Kidney epithelial cell (primary cell): ENCODE data around the gene CYREN. TPM values are rescaled to one million over a fixed set of nuclear protein-coding genes. Genes with fewer than 3 reads are reported as not detected.
"Not testable (repeated sequence)": the region's sequence is repeated elsewhere in the genome, so short reads cannot be mapped to it uniquely, and the experiment has no call there.

Source experiments
- DNase-seq: peaks from one replicate; pipeline ENCODE4 v3.0.0-alpha.2; 2010; ENCODE audit warnings: low read depth
- H3K27me3 ChIP-seq: 2 replicates; pipeline ENCODE4 v1.6.0; 2011; ENCODE audit warnings: low read length; ENCODE audit not compliant: control insufficient read depth, insufficient read depth
- H3K36me3 ChIP-seq: 2 replicates; pipeline ENCODE4 v1.5.1; 2011; ENCODE audit warnings: low read length; ENCODE audit not compliant: control insufficient read depth, insufficient read depth
- H3K4me3 ChIP-seq: 2 replicates; pipeline ENCODE4 v1.5.1; 2011; ENCODE audit warnings: low read depth, mild to moderate bottlenecking, control low read depth, low read length
- total RNA-seq: library from RNA; depleted of rRNA; stranded (reverse); fragments of >200 nt; gene quantifications from 2 replicates; pipeline ENCODE4 v1.2.3, GENCODE V29; 2015
- TF ChIP-seq, protein P1 (sequence below): IDR thresholded peaks from 2 replicates; pipeline ENCODE4 v1.5.1; 2011; ENCODE audit warnings: mild to moderate bottlenecking, moderate library complexity, low read length, control low read depth, inconsistent platforms; ENCODE audit not compliant: insufficient read depth, poor library complexity, severe bottlenecking

The CYREN gene, protein sequence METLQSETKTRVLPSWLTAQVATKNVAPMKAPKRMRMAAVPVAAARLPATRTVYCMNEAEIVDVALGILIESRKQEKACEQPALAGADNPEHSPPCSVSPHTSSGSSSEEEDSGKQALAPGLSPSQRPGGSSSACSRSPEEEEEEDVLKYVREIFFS
- total RNA-seq, result 74.2 and 76.5 TPM in 2 replicates

DNA sequence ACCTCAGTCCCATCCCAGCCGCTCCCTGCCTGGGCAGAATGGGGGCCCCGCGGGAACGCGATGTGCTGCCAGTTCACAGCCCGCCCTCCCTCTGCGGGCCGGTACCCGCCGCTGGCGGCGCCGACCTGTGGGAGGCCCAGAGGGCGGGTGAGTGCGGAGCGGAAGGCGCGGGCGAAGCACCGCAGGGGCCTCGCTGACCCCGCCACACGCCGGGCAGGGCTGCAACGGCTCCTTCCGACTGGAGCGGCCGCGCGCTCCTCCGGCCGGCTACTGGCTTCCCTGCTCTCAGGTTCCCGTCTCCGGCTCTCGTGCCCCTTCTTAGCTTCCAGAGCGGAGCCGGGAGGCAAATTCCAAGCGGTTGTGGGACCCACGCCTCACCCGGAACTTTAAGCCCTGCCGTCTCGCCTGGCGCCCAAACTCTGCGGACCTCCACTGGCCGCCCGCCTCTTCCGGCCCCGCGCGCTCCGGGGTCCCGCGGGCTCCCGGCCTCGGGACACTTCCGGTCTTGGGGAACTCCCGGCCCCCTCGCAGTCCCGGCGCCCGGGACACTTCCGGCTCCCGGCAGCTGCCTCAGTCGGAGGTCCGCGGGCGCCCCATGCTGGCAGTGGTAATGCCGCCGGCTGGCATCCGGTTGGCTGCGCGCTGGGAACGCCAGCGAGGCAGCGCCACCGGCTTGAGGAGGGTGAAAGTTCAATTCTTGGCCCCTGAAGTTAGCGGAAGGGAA lies at the start of gene CYREN:
CYREN (minus strand) TSS at position 434 of the 724 bp plus-strand sequence. CDS start 1,785 bp downstream, outside the sequence.
- Histone ChIP-seq H3K4me3 (peak within 1 kb of the TSS; percentile 91), H3K36me3 (no peaks in the 10 kb centered on the region), H3K27me3 (no peaks in the 10 kb centered on the region)
- TF ChIP-seq, protein P1, sequence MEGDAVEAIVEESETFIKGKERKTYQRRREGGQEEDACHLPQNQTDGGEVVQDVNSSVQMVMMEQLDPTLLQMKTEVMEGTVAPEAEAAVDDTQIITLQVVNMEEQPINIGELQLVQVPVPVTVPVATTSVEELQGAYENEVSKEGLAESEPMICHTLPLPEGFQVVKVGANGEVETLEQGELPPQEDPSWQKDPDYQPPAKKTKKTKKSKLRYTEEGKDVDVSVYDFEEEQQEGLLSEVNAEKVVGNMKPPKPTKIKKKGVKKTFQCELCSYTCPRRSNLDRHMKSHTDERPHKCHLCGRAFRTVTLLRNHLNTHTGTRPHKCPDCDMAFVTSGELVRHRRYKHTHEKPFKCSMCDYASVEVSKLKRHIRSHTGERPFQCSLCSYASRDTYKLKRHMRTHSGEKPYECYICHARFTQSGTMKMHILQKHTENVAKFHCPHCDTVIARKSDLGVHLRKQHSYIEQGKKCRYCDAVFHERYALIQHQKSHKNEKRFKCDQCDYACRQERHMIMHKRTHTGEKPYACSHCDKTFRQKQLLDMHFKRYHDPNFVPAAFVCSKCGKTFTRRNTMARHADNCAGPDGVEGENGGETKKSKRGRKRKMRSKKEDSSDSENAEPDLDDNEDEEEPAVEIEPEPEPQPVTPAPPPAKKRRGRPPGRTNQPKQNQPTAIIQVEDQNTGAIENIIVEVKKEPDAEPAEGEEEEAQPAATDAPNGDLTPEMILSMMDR, result peak; percentile 71
- DNase-seq, result peak; percentile 75

DNA sequence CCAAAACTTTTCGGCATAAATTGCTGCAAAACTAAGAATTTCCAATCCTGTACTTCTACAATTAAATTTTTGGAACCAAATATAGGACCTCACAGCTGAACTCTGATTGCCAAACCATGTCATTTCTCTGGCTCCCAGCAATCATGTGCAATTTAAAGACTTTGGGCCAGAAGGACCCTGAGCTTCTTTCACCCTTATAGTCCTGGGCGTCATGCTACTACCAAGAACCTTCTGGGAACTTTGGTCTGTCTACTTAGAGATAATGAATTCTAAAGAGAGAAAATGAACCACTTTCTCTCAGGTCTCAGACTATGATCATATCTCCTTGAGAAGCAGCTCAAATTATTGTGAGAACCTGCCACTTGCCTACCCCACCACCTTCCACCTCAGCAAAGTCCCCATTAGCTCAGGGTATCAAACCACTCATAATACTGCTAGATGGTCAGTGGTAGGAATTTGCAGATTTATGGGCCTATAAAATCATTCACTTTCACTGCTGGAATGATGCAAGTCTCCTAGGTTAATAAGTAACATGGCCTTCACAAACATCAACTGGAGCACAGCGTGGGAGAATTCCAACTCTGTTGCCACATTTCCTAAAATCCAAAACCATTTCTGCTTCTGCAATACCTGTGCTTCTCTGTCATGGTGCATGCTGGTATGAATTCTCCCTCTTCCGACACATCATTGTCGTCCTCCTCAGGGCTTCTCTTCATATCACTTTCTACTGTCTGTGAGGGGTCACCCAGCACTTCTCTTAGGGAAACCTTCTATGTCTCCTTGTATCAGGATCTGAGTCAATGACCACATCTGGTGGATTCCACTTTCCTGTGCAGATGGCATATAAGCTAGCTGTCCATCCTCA lies 47.4 kb upstream of the CYREN start:
- Histone ChIP-seq H3K27me3 (no peaks in the 10 kb centered on the region), H3K36me3 (no peaks in the 10 kb centered on the region), H3K4me3 (no peak overlapping the region)
- TF ChIP-seq, protein P1, result no peak
- peak; percentile 82 for DNase-seq

DNA sequence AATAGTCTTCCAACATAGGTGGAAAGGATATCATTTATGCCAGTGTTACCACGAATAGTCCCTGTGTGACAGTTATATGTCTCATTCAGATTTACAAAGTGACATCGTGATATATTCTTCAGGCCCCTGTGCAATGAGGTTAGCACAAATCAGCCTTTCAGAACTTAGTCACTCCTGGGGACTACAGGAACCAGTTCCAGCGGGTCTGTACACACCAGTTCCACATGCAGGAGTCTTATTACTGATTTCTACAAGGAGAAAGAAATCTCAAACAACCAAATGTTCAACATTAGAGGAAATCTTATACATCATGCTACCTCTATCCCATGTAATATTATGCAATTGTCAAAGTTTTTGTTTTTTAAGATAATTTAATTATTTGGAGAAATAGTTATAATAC lies 45.2 kb upstream of the CYREN start:
- H3K36me3 ChIP-seq, result no peaks in the 10 kb centered on the region
- no peak overlapping the region for H3K4me3 ChIP-seq
- TF ChIP-seq, protein P1, result no peak
- H3K27me3 ChIP-seq, result no peaks in the 10 kb centered on the region
- no peak for DNase-seq

DNA sequence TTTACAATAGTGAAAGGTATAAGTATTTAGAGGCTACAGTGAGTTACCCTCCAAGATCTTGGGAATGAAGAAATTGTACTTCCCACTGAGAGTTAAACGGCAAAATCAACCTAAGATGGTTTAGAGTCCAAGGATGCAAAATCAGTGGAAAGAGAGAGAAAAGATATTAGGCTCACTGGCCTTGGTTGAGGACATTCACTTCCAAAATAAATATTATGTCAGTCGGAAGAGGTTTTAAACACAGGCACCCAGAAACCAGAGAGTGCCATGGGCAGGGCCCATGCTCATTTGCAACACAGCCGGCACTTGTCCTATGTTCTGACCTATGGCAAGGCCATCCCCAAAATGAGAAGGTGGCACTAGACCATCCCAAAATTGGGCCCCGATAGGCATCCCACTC lies 44.7 kb upstream of the CYREN start:
- TF ChIP-seq, protein P1, result no peak

DNA sequence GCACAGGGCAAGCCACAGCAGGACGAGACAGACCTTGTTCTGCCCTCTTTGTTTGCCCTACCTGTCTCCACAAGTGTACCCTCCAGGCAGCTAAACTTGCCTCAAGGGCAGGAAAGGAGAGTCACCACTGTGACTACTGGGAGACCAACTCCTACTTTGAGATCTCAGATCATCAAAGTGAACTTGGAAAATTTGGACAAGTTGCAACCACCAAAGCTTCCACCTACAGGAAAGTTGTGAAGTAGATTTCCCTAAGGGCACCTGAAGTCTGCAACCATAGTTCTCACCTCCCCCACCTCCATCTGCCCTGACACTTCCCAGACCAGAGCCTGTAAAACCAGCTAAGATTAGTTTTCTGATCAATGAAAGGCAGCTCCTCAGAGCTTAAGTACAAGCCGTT lies 43.3 kb upstream of the CYREN start:
- Histone ChIP-seq H3K27me3 (no peaks in the 10 kb centered on the region), H3K36me3 (no peaks in the 10 kb centered on the region), H3K4me3 (no peak overlapping the region)
- TF ChIP-seq, protein P1, result no peak
- no peak for DNase-seq

More for the DNA sequence above, 44.7 kb upstream of the CYREN start:
- Histone ChIP-seq H3K27me3 (no peaks in the 10 kb centered on the region), H3K4me3 (no peak overlapping the region), H3K36me3 (no peaks in the 10 kb centered on the region)
- no peak for DNase-seq

DNA sequence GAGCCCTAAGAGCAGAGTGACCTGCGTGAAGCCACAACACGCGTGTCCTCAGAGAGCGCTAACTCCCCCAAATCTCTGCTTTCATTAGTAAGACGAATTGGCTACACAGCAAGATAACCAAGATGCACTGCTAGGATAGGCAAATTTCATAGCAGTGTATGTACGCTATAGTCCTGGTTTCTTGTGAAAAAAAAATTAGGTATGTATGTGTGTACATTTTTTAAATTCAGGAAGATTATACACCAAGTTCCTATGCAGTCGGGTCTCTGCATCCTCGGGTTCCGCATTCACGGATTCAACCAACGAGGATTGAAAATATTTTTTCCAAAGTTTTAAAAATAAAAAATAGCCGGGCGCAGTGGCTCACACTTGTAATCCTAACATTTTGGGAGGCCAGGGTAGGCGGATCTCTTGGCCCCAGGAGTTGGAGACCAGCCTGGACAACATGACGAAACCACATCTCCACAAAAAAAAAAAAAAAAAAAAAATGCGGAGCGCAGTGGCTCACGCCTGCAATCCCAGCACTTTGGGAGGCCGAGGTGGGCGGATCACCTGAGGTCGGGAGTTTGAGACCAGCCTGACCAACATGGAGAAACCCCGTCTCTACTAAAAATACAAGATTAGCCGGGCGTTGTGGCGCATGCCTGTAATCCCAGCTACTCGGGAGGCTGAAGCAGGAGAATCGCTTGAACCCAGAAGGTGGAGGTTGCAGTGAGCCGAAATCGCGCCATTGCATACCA lies 41.6 kb upstream of the CYREN start:
- H3K27me3 ChIP-seq, H3K36me3 ChIP-seq, DNase-seq: not testable (repeated sequence)
- H3K4me3 ChIP-seq, result peak overlapping the region; percentile 82
